ENCODE data around the gene CITED4.

The CITED4 gene

GRCh38 chr1:40855513-40855912 lies 6.7 kb downstream of the CITED4 start:
- Mint-ChIP-seq H3K27me3 (peaks cover 20% of the 10 kb centered on the region), H3K36me3 (ENCODE audit: low read depth) (no peaks in the 10 kb centered on the region), H3K4me1 (ENCODE audit: low read depth) (peaks cover 18% of the 10 kb centered on the region), H3K4me3 (no peak overlapping the region), H3K27ac (no peak overlapping the region), H3K9me3 (no peaks in the 10 kb centered on the region)
- intact Hi-C loops (cut with micrococcal nuclease) = no loop called here

DNA sequence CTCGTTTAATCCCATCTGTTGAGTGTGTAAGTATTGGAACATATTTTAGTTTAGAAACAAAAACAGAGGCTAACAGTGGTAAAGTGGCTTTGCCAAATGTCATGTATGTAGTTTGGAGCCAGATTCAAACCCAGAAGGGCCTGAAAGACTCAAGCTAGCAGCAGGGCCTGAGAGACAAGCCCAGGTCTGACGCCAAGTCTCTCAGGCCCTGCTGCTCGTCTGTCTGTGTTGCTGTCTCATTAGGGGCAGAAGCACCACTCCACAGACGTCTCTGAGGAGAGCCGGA lies 8.3 kb downstream of the CITED4 start:
- intact Hi-C loops (cut with micrococcal nuclease) = no loop called here
- peaks cover 4% of the 10 kb centered on the region for H3K27me3 Mint-ChIP-seq
- H3K9me3 Mint-ChIP-seq = no peaks in the 10 kb centered on the region
- H3K4me1 Mint-ChIP-seq (ENCODE audit: low read depth) = peaks cover 14% of the 10 kb centered on the region
- H3K4me3 Mint-ChIP-seq = no peak overlapping the region
- no peak overlapping the region for H3K27ac Mint-ChIP-seq
- no peaks in the 10 kb centered on the region for H3K36me3 Mint-ChIP-seq (ENCODE audit: low read depth)

DNA sequence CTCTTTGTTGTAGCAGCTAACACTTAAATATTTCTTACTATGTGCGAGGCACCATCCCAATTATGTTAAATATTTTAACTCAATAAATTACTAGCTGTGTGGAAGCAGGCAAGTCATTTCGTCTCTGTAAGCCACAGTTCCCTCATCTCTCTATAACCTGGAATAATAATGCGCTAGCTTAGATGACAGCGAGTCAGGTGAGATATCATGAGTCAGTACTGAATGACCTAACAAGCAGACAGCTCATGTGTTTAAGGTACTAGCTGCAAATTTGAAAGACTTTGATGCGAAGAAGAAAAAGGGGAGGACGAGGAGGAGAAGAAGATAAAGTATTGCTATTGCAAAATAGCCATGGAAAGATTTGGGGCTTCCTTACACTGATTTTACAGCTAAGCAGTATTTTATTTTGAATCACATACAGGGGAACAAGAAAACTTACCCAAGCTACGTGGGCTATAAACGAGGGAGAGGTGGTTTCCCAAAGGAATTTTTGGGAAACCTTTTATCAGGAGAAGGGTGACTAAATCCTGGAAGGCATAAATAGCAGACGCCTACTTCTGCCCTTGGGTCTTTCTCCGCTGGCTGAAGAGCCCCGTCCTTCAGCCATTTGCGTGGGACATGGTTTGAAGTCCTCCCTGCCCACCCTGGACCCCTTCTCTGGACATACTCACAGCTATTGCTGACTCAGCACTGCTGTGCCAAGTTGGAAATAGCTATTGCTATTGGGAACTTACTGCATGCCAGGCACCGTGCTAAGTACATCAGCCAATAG lies 8.9 kb downstream of the CITED4 start:
- Mint-ChIP-seq H3K27me3 (peaks cover 4% of the 10 kb centered on the region), H3K4me1 (ENCODE audit: low read depth) (peaks cover 14% of the 10 kb centered on the region), H3K36me3 (ENCODE audit: low read depth) (no peaks in the 10 kb centered on the region), H3K4me3 (no peak overlapping the region), H3K9me3 (no peaks in the 10 kb centered on the region), H3K27ac (no peak overlapping the region)
- intact Hi-C loops (cut with micrococcal nuclease) = no loop called here

DNA sequence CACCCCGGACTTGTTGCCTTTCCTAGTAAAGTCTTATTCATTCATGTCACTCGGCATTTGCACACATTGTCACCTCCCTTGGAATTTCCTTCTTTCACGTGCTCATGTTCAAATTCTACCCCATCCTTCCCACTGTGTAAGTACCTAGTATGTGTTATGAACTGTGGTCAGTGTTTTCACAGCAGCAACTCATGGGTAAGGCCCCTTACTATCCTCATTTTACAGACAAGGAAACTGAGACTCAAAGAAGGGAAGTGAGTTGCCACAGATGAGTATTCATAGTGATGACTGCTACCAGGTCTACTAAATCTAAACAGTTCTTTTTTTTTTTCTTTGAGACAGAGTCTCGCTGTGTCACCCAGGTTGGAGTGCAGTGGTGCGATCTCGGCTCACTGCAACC lies 10.5 kb downstream of the CITED4 start:
- H3K9me3 Mint-ChIP-seq = no peaks in the 10 kb centered on the region
- peaks cover 14% of the 10 kb centered on the region for H3K4me1 Mint-ChIP-seq (ENCODE audit: low read depth)
- H3K27me3 Mint-ChIP-seq = peaks cover 7% of the 10 kb centered on the region
- no peaks in the 10 kb centered on the region for H3K36me3 Mint-ChIP-seq (ENCODE audit: low read depth)
- H3K4me3 Mint-ChIP-seq = no peak overlapping the region
- no peak overlapping the region for H3K27ac Mint-ChIP-seq
- intact Hi-C loops (cut with micrococcal nuclease) = no loop called here

- Mint-ChIP-seq H3K4me3 (no peak overlapping the region), H3K27me3 (peaks cover 7% of the 10 kb centered on the region), H3K27ac (no peak overlapping the region), H3K36me3 (ENCODE audit: low read depth) (no peaks in the 10 kb centered on the region), H3K4me1 (ENCODE audit: low read depth) (peaks cover 18% of the 10 kb centered on the region), H3K9me3 (no peaks in the 10 kb centered on the region)
- intact Hi-C loops (cut with micrococcal nuclease) = loop anchor here (1.0 to 5.0 kb wide), 4 partner anchors 76 to 258 kb away; no protein-coding TSS in a partner anchor
Measured at GRCh38 chr1:40849801-40850592, 12.2 kb downstream of the CITED4 start.

GRCh38 chr1:40848530-40849189 lies 13.5 kb downstream of the CITED4 start:
- Mint-ChIP-seq H3K4me1 (ENCODE audit: low read depth) (peaks cover 23% of the 10 kb centered on the region), H3K4me3 (no peak overlapping the region), H3K27ac (no peak overlapping the region), H3K36me3 (ENCODE audit: low read depth) (no peaks in the 10 kb centered on the region), H3K9me3 (no peaks in the 10 kb centered on the region), H3K27me3 (peaks cover 8% of the 10 kb centered on the region)
- intact Hi-C loops (cut with micrococcal nuclease) = loop anchor here (2.0 to 5.0 kb wide), 2 partner anchors 100 to 256 kb away; no protein-coding TSS in a partner anchor

DNA sequence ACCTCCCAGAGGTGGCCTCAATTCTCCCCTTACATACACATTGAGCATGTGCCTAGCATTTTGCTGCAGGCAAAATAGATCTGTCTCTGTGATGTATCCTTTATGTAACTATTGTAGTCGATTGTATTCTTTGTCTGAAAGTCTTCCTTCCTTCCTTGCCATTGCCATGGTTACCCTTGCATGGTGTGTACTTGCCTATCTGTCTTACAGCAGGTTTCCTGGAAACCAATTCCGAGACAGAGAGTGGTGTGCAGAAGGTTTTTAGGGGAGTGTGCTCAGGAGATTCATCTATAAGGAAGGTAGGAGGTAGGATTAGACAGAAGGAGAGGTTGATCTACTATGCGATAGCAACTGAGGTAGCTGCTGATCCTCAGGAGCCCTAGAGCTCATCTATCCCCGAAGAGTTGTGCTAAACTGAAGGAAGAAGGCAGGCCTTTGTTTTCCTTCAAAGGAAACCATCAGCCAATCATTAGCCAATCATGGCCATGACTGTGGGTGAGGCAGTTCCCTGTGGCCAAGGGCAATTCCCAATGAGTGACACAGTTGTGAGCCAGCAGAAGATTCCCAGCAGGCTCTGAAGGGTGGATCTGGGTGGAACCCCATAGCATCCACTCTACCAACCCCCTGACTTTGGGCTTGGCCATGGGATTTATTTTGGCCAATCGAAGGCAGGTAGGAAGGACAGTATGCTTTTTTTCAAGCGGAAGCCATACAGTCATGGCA lies 15.0 kb downstream of the CITED4 start:
- intact Hi-C loops (cut with micrococcal nuclease) = loop anchor here (5.0 kb wide), 1 partner anchor 255 kb away; no protein-coding TSS in a partner anchor
- Mint-ChIP-seq H3K4me1 (ENCODE audit: low read depth) (peaks cover 23% of the 10 kb centered on the region), H3K36me3 (ENCODE audit: low read depth) (no peaks in the 10 kb centered on the region), H3K27me3 (peaks cover 14% of the 10 kb centered on the region), H3K4me3 (no peak overlapping the region), H3K9me3 (peaks cover 8% of the 10 kb centered on the region), H3K27ac (no peak overlapping the region)

GRCh38 chr1:40845895-40846294 lies 16.3 kb downstream of the CITED4 start:
- Mint-ChIP-seq H3K27ac (no peak overlapping the region), H3K9me3 (peaks cover 8% of the 10 kb centered on the region), H3K27me3 (peaks cover 21% of the 10 kb centered on the region), H3K36me3 (ENCODE audit: low read depth) (no peaks in the 10 kb centered on the region), H3K4me1 (ENCODE audit: low read depth) (peaks cover 19% of the 10 kb centered on the region), H3K4me3 (no peak overlapping the region)
- intact Hi-C loops (cut with micrococcal nuclease) = loop anchor here (5.0 kb wide), 1 partner anchor 254 kb away; no protein-coding TSS in a partner anchor

DNA sequence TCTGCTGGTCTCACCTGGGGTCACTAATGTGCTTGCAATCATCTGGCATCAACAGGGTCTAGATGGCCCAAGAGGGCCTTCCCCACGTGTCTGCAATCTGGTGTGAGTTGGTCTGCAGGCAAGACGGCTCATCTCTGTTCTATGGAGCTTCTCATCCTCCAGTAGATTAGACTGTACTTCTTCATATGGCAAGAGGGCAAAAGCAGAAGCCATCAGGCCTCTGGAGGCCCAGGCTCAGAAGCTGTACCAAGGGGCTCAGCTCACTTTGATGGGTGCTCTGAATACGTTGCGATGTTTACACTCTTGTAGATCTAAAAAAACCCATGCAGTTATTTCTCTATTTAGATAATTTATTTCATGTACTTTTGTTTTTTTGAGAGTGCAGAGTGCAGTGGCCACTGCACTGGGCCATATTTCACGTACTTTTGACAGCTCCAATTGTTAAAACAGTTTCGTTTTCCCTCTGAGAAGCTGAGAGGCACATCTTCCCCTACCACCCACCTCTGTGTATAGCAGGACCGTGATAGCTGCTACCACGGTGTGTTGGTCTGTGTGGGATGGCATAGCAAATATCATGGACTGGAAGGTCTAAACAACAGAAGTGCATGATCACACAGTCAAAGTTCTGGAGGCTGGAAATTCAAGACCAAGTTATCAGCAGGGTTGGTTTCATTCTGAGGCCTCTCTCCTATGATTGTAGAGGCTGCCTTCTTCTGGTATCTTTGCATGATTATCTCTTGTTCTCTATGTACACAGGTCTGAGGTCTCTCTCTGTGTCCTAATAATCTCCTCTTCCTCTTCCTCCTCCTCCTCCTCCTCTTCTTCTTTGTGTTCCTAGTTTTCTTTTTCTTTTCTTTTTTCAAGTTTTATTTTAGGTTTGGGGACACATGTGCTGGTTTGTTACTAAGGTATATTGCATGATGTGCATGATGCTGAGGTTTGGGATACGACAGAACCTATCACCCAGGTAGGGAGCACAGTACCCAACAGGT lies 17.0 kb downstream of the CITED4 start:
- no peak overlapping the region for H3K27ac Mint-ChIP-seq

GRCh38 chr1:40844079-40844478 lies 18.1 kb downstream of the CITED4 start:
- H3K4me1 Mint-ChIP-seq (ENCODE audit: low read depth) = peaks cover 10% of the 10 kb centered on the region
- no peaks in the 10 kb centered on the region for H3K36me3 Mint-ChIP-seq (ENCODE audit: low read depth)
- intact Hi-C loops (cut with micrococcal nuclease) = no loop called here
- H3K27ac Mint-ChIP-seq = no peak overlapping the region
- peaks cover 33% of the 10 kb centered on the region for H3K27me3 Mint-ChIP-seq
- peaks cover 8% of the 10 kb centered on the region for H3K9me3 Mint-ChIP-seq
- no peak overlapping the region for H3K4me3 Mint-ChIP-seq

More for the DNA sequence above, 17.0 kb downstream of the CITED4 start:
- Mint-ChIP-seq H3K27me3 (peaks cover 27% of the 10 kb centered on the region), H3K9me3 (peaks cover 8% of the 10 kb centered on the region), H3K4me3 (no peak overlapping the region), H3K4me1 (ENCODE audit: low read depth) (peaks cover 15% of the 10 kb centered on the region), H3K36me3 (ENCODE audit: low read depth) (no peaks in the 10 kb centered on the region)
- intact Hi-C loops (cut with micrococcal nuclease) = loop anchor here (5.0 kb wide), 1 partner anchor 253 kb away; no protein-coding TSS in a partner anchor

GRCh38 chr1:40842691-40843090 lies 19.5 kb downstream of the CITED4 start:
- H3K36me3 Mint-ChIP-seq (ENCODE audit: low read depth) = no peaks in the 10 kb centered on the region
- peaks cover 35% of the 10 kb centered on the region for H3K27me3 Mint-ChIP-seq
- no peak overlapping the region for H3K4me3 Mint-ChIP-seq
- intact Hi-C loops (cut with micrococcal nuclease) = no loop called here
- H3K9me3 Mint-ChIP-seq = peaks cover 8% of the 10 kb centered on the region
- no peak overlapping the region for H3K27ac Mint-ChIP-seq
- H3K4me1 Mint-ChIP-seq (ENCODE audit: low read depth) = peaks cover 10% of the 10 kb centered on the region

DNA sequence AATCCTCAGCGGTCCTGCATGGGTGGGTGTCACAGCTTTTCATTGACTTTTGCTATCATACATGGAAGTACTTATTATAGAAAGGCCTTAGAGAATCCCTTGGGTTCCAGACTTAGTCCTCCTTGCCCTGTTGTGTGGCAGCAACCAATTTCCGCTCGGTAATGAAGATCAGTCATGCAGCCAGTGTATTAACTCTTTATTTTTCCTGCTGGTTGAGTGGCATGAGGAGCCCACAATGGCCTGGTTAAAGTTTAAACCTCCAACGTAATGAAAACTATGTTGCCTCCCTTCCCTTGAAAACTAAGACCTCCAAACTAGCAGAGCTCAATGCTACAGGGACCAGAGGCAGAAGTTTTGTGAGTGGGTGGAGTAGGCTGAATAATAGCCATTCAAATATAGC lies 20.0 kb downstream of the CITED4 start:
- no peak overlapping the region for H3K27ac Mint-ChIP-seq
- intact Hi-C loops (cut with micrococcal nuclease) = no loop called here
- no peak overlapping the region for H3K4me3 Mint-ChIP-seq
- H3K9me3 Mint-ChIP-seq = peaks cover 8% of the 10 kb centered on the region
- H3K27me3 Mint-ChIP-seq = peaks cover 34% of the 10 kb centered on the region
- peaks cover 10% of the 10 kb centered on the region for H3K4me1 Mint-ChIP-seq (ENCODE audit: low read depth)
- H3K36me3 Mint-ChIP-seq (ENCODE audit: low read depth) = no peaks in the 10 kb centered on the region

- H3K27me3 Mint-ChIP-seq = peaks cover 34% of the 10 kb centered on the region
- H3K9me3 Mint-ChIP-seq = peaks cover 8% of the 10 kb centered on the region
- intact Hi-C loops (cut with micrococcal nuclease) = no loop called here
- H3K36me3 Mint-ChIP-seq (ENCODE audit: low read depth) = no peaks in the 10 kb centered on the region
- H3K4me3 Mint-ChIP-seq = no peak overlapping the region
- H3K27ac Mint-ChIP-seq = no peak overlapping the region
- peaks cover 10% of the 10 kb centered on the region for H3K4me1 Mint-ChIP-seq (ENCODE audit: low read depth)
Measured at GRCh38 chr1:40841602-40842001, 20.6 kb downstream of the CITED4 start.

All from dendritic cell treated with granulocyte-macrophage colony-stimulating factor and Interleukin-4, amounts not matched to agents 40 ng/mL and 50 ng/mL, for 4 days (primary cell).